ENCODE data around the gene TEX44.

Gene TEX44

DNA sequence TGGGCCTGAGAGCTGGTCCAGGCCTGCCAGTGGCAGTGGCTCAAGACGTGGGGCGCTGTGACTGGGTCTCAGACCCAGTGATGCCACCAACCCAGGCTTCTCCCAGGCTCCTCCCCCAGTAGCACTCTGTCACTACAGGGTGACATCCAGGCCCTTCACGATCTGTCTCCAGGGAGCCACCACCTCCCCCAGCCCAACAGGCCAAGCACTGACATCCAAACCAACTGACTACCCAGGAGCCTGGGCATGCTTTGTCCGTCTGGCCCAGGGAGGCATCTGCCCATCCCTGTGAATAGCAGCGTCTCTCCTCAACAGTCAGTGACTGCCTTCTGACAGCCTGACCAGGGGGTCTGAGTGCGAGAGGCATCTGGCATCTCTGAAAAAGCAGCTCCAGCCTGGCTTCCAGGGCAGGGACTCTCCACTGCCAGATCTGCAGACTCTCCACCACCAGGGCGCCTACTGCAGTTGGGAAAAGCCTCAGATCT is 13.0 kb downstream of the TEX44 start:
- DNase-seq = no peak

DNA sequence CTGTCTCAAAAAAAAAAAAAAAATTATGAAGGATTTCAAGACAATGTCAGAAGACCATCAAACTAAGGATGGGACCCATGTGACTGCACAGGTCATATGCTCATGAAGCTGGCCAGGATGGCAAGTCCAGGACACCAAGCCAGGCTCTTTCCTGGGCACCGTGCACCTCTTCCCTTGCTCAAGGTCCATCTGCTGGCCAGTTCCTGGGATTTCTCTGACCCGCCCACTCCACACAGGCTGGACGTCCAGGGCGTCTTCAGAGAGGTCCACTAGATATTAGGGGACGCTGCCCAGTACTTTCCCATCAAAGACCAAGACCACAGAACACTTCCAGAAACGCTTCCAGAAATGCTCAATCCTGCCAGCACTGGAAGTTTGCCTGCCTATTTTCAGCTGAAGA is 14.3 kb downstream of the TEX44 start:
- no peak for DNase-seq

DNA sequence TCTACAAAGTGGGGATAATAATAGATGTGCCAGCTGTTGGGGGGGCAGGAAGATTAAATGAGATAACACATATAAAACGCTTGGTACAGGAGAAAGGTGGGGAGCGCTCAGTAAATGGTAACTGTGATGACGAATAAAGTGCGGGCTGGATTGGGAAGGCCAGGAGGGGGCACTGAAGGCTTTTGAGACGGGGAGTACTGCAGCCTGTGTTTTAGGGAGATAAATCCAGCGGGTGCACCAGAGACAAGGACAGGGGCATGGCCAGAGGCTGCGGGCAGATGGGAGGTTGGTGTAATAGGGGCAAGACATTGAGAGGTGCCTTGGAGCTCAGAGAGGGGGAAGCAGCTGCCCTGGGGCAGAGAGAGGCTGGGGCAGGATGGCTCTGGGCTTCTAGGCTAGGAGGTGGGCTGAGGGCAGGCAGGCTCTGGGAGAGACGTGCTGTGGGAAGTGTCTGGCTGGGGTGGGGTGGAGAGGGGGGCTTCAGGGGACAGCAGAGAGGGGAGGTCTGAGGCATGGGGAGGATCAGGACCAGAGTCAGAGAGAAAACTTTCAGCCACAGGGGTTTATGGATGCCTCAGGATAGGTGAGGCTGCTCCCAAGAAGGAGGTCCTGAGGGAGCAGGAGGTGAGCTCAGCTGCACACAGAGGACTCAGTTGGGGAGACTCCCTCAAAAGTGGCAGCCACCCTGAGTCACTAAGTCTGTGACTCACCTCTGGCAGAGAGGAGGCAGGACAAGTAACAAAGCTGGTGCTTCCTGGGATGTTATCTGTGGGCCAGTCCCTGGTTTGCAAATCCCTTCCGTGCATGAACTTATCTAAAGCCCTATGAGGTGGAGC is 18.8 kb downstream of the TEX44 start:
- DNase-seq = peak; percentile 54 to 79

DNA sequence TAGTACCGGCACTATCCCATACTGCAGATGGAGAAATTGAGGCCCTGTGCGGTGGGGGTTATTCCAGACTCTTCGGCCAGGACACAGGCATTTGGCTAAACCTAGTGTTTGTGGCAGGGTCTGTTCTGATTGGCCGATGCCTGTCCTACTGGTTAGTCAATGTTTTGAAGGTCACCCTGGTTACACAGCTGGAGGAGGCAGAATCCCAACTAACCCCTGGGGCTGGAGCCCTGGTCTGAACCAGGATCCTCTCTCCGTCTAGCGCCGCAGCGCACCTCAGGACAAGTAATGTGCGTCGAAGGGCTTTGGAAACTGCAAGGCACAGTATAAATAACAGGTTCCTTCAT is 19.4 kb downstream of the TEX44 start:
- no peak for DNase-seq

DNA sequence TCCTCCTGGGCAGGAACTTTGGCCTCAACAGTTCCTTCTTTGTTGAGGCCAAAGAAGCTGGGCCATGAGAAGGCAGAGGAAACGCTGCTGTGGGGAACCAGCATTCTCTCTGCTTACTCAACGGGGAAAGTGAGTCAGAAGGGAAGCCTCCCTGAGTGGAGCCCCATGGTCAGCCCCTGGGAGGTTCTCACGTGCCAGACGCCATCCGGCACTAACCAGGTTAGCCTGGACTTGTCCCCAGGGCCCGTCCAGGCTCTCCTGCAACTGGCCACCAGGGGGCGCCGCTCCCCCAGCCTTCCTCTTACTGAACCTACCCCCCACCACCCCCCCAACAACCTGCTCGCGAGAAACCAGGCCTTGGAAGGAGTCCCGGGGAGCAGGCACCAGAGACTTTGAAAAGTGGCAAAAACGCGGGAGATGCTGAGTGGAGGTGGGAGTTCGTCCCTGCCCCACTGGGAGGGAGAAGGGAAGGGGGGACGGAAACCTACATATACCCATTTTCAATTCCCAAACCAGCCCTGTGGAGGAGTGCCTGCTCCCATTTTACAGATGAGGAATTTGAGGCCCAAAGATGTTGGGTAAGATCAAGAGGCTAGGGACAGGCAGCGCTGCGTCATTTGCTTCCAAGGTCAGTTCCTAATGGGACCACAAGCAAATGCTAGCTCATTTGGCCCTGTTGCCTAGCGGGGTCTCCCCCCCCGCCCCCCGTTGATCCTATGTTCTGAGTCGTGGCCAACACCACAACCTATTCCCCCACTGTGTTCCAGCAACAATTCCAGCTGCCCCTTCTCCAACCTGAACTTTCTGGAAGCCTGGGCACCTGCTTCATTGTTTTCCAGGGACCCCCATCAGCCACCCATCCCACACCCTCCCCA is 20.0 kb downstream of the TEX44 start:
- peak; percentile 90 to 91 for DNase-seq

DNA sequence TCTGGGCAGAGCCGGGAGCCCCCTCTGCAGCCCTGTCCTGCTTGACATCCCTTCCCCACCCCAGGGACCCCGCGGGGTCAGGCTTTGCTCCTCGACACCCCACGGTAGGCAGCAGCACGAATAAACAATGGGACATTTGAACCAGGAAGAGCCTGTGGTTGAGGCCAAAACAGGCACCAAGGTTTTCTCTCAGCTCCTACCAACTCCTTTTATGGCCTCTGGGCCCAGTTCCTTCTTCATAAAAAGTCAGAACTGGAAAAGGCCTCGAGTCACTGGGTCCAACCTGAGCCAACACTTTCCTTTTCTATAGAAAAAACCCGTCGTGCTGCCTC is 20.6 kb downstream of the TEX44 start:
- DNase-seq = peak; percentile 30 to 41

DNA sequence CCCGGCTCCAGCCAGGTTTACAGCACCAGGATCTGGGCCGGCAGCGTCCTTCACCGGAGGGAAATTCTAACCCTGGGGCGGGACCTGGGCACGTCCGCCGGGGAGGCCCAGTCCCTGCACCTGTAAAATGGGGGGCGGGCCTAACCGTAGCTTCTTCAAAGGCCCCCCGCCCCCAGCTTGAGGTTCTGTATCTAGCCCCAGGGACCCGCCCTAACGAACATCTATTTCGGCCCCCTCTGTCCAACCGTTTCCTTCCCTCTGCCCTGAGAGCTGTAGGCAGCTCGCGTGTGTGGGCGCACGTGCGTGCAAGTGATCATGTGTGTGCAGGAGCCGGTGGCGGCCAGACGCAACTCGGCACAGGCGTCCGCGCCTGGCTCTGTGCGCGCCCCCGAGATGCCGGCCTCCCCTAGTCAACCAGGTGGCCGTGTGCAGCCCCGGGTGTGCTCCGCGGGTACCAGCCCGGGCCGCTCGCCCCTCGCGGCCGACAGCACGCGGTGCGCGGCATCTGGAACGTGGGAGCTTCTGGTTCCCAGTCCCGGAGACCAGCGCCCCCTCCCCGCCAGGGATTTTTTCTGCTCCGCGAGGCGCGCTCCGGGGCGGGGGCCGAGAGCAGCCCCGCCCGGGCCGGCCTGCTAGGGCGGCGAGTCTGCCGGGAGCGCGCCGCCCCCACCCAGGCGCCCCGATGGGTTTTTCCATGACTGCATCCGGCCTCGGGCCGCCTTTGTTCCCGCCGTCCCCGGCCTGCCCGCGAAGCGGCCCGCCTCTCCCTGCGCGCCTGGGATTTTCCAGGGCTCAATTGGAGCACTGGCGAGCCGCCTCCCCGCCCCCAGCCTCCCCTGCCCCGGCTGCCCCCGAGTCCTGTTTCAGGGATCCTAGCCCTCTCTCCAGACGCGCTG is 21.2 kb downstream of the TEX44 start:
- DNase-seq = peak; percentile 84 to 88

DNA sequence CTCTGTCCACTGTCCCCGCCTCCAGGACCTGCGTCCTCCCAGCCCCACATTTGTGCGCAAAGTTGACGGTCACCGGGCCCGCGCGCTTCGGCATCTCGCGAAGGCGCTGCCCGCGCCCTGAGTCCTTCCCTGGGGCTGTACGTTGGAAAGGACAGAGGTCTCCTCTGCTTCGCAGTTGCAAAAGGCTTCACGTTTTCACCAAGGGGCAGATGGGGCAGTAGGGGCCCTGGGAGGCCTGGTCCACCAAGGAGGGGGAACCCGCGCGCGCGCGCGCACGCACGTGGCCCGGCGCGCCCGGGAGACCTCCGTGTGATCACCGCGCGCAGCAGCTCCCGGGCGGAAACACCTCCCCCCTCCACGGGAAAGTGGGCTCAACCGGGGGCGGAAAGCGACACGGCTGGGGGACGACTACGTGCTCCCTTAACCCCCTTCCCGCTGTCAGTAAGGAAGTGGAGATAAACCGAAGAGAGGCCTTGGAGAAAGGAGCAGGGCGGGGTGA is 21.9 kb downstream of the TEX44 start:
- peak in 1 of 2 donors; percentile 22 for DNase-seq

DNA sequence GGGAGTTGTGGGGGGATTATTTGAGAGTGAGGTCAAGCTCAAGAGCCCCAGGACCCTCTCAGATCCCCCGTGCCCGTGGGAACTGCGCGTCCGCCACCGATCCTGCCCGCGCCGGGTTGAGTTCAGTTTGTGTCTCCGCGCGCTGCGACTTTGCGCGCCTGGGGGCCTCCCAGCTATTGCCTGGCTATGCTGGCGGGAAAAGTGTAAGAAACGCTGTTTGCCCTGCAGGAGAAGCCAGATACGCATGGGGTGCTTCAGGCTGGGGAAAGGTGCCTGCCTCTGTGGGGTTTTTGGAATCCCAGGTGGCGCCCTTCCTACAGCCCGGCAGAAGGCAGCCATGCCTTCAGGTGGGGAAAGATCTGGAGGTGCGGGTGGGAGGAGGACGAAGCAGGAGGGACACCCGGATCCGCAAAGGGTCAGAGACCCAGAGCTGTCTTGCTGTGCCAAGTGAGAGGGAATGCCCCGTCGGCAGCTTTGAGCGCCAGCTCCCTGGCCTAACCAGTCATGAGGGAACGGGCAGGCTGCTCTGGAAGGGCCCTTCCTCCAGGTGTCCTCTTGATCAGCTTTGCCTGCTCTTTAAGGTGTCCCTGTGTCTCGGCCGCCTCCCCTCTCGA is 22.5 kb downstream of the TEX44 start:
- DNase-seq = no peak

DNA sequence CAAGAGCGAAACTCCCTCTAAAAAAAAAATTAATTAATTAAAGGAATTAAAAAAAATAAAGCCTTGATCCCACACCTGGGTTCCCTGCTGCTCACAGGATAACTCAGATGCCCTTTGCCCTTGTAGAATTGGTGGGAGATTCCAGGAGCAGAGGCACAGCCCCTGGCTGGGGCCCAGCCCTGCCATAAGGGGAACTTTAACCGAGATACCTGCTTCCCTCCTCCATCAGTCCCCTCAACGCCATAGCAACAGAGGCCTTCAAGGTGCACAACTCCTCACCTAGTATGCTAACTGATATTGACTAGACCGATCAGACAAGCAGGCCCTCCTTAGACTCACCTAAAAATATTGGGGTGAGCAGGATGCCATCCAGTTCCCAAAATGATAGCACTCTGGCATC is 23.6 kb downstream of the TEX44 start:
- no peak for DNase-seq

DNA sequence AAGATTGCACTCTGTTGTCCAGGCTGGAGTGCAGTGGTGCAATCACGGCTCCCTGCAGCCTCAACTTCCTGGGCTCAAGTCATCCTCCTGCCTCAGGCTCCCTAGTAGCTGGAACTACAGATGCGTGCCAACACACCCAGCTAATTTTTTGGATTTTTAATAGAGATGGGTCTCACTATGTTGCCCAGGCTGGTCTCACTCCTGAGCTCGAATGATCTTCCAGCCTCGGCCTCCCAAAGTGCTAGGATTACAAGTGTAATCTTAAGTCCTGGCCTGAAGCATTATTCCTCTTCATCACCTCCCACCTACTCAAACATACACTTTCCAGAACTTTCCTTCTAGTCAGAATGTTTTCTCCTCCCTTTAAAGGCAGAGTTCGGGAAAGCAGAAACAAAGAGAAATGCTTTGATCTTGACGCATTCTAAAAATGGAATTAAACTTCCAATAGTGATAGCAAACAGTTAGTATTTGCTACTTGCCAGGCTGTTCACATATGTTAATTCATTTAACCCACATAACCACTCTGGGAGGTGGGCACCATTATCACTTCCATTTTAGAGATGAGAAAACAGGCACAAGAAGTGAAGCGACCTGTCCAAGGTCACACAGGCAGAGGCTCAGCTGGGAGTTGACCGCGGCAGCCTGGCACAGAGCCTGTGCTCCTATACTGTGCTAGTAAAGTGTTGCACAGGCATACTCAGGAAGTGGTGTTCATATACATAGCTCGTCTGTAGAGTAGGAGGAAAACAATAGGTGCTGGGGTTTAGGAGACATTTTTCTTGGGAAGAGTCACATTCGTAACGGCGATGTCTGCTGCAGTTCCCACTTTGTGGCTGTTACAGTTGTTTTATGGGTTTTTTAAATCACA is 24.6 kb downstream of the TEX44 start:
- DNase-seq = no peak

DNA sequence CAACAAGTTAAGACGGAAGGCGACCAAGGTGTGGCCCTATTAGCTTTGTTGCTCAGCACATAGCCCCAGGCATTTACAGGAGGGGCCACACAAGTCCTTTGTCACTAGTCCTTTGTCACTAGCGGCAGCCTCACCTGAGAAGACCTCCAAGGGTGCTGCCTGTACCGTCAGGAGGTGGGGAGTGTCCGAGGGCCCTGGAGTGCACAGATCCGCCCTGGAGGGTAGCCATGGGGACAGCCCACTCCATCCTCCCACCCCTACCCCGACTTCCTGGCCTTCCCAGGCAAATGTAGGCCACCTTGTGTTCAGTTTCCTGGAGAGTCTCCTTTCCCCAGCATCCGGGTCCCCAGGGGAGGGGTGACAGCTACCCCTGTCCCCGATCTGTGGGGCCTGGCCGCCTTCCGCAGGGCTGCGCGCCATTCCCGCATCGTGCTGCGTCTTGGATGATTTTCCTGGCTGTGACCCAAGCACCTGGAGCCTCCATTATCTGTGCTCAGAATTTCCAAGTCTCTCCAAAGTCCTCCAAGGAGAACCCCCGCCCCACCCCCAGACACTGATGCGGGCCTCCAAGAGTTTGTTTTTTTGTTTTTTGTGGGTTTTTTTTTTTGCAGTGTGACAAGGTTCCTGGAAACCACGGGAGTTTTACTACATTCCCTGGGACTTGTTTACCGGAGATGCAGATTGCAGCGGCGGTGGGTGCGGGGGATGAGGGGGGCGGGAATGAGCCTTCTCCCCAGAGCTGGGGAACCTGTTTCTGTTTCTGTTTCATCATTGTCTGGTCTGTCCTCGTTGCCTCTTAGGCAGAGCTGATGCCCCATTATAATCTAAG is 28.6 kb downstream of the TEX44 start:
- peak in 1 of 2 donors; percentile 37 for DNase-seq

DNA sequence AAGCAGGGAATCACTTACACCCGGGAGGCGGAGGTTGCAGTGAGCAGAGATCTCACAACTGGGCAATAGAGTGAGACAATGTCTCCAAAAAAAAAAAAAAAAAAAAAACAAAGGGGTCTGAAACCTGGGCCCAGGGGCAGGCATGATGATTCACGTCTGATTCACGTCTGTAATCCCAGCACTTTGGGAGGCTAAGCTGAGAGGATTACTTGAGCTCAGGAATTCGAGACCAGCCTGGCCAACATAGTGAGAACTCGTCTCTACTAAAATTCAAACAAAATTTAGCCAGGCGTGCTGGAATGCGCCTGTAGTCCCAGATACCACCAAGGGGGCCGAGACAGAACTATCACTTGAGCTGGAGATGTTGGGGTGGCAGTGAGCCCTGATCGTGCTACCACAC is 30.3 kb downstream of the TEX44 start:
- DNase-seq = no peak

DNA sequence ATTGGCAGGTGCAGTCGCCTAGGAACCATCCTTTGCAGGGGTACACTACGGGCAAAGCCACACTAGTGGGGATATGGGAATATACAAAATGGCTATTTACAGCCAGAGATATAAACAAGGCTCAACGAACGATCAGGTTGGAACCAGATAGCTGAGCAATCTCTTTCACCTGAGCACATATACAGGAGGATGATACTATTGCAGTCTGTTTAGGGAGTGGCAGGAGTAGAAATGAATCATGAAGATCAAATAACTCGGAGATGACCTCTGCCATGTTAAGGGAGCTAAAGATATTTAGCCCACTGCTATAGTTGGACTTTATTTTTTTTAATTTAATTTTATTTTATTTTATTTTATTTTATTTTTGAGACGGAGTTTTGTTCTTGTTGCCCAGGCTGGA is 33.8 kb downstream of the TEX44 start:
- DNase-seq = no peak

DNA sequence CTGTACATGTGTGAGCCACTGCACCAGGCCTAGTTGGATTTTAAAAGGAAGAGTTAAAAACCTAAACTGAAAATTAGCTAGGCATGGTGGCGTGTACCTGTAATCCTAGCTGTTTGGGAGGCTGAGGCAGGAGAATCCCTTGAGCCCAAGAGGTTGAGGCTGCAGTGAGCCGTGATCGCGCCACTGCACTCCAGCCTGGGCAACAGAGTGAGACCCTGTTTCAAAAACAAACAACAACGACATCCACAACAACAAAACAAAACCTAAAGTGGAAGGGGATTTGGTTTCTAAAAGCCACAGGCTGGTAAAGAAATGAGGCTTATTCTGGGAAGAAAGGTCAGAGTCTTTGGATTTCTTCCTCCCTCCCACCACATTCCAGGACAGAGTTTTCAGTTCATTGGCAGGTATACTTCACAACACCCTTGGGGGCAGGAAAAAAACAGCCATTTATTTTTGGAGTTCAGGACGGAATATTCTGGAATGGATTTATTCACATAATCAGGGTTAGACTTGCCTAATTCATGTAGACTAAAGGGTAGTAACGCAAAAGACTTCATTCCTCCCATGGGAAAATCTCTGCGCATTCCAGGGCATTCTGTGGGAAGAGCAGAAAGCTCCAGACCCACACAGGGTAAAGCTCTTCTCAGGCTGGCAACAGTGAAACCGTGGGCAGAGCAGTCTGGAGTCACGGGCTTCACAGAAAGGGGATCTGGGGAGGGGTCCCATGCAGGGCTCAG is 34.9 kb downstream of the TEX44 start:
- no peak for DNase-seq

DNA sequence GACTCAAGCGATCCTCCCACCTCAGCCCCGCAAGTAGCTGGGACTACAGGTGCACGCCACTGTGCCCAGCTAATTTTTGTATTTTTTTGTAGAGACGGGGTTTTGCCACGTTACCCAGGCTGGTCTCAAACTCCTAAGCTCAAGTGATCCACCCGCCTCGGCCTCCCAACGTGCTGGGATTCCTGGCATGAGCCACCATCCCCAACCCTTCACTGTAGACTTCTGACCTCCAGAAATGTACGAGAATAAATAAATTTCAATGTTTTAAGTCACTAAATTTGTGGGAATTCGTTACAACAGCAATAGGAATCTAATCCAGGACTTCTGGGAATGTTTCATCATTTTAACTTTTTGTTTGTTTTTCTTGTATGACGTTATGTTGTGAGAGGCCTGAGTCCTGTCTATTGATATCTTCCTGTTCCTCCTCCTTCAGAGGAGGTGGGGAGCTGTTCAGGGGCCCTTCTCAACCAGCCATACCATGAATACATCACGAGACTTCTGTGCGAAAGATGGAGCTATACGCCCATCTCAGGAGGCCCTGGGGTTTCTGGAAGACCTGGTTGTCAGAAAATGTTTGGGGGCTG is 40.0 kb downstream of the TEX44 start:
- no peak for DNase-seq

DNA sequence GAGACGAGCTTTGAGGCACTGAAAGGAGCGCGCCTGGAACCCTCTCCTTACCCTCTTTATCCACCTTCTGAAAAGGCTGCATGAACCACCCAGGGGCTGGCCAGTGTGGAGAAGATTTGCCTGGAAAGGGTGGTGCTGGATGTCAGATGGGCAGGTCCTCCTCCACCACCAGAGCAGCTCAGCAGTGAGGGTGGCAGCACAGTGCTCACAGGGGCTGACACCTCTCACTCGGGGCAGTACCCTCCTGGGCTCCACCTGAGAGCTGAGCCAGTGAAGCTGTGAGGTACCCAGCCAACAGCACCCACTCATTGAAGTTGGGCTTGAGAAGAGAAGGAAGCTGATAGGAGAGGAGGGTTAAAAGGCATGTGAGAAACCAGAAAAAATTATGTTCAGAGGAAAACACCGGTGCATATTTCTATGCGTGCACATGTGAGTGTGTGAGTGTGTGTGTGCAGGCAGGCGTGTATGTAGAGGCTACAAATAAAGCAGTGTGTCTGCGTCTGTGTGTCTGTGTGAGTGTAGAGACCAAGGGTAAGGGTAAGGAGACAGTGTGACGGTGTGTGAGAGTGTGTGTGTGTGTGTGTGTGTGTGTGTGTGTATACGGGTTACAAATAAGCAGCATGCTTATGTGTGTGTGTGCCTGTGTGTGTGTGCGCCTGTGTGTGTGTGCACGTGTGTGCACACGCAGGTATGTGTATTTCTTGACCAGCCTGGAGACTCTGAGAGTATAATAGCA is 40.7 kb downstream of the TEX44 start:
- DNase-seq = no peak

DNA sequence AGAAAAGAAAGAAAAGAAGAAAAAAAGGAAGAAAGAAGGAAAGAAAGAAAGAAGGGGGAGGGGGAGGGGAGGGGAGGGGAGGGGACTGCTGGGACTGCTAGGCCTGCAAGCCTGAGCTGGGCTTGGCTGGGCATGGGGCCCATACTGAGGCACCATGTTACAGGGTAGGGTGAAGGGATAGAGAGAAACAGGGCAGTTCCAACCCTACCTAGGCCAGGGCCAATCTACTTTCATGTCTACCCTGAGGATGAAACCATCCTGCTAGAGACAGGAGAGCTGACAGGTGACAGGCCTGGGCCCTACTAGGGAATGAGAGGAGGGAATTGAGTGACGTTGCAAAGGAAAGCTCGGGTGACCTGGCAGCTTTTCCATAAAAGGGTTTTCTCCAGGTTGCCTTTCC is 41.7 kb downstream of the TEX44 start:
- no peak for DNase-seq
